NB4 (cell line): Measurements from ENCODE around the gene ARL5C.

Experiments
- DNase-seq: peaks from one replicate; pipeline ENCODE4 v3.0.0; 2010; ENCODE audit warnings: low read depth
- H3K4me3 ChIP-seq: one replicate; pipeline ENCODE4 v1.5.1; 2011; ENCODE audit warnings: mild to moderate bottlenecking, low read depth, low read length, moderate library complexity
- CTCF ChIP-seq: IDR thresholded peaks from one replicate; pipeline ENCODE4 v1.5.1; 2012; ENCODE audit warnings: low read depth, low read length
- MAX ChIP-seq: IDR thresholded peaks from 2 replicates; pipeline ENCODE4 v1.6.1; 2011; ENCODE audit warnings: low read depth, low read length
- MYC ChIP-seq: IDR thresholded peaks from 2 replicates; pipeline ENCODE4 v1.6.1; 2011; ENCODE audit warnings: low read depth, low read length
- POLR2A ChIP-seq: IDR thresholded peaks from 2 replicates; pipeline ENCODE4 v1.6.1; 2011; ENCODE audit warnings: mild to moderate bottlenecking; ENCODE audit not compliant: insufficient read length; ENCODE audit errors: extremely low read depth

ARL5C gene

GRCh38 chr17:39173526-39174274, 7.7 kb upstream of the ARL5C start:
- H3K4me3 ChIP-seq = no peak overlapping the region
- TF ChIP-seq POLR2A (no peak), MAX (no peak), CTCF (no peak), MYC (no peak)
- no peak for DNase-seq

GRCh38 chr17:39173080-39173479, 7.1 kb upstream of the ARL5C start:
- no peak for DNase-seq
- H3K4me3 ChIP-seq = no peak overlapping the region
- TF ChIP-seq POLR2A = no peak
- no peak for TF ChIP-seq CTCF
- no peak for TF ChIP-seq MAX
- no peak for TF ChIP-seq MYC

- TF ChIP-seq MAX = no peak
- no peak for TF ChIP-seq POLR2A
- no peak for TF ChIP-seq MYC
- no peak for TF ChIP-seq CTCF
- DNase-seq = no peak
- no peak overlapping the region for H3K4me3 ChIP-seq
Observed at GRCh38 chr17:39171933-39172332, 6.0 kb upstream of the ARL5C start.

GRCh38 chr17:39170558-39170957, 4.6 kb upstream of the ARL5C start:
- no peak for DNase-seq
- no peak overlapping the region for H3K4me3 ChIP-seq
- no peak for TF ChIP-seq CTCF
- no peak for TF ChIP-seq MAX
- no peak for TF ChIP-seq MYC
- no peak for TF ChIP-seq POLR2A

GRCh38 chr17:39170109-39170508, 4.1 kb upstream of the ARL5C start:
- peak; percentile 48 for DNase-seq
- H3K4me3 ChIP-seq = no peak overlapping the region
- no peak for TF ChIP-seq MYC
- no peak for TF ChIP-seq POLR2A
- no peak for TF ChIP-seq MAX
- no peak for TF ChIP-seq CTCF
